GM19035 (cell line): Measurements from ENCODE around the gene KCMF1.

Experiments used
- ATAC-seq: cut with Tn5 transposase; IDR thresholded peaks from one replicate; pipeline ENCODE4 v1.9.1; 2021; ENCODE audit not compliant: unreplicated experiment

Gene KCMF1

GRCh38 chr2:84956334-84957297, 14.3 kb upstream of the KCMF1 start:
- ATAC-seq: no peak

GRCh38 chr2:84957771-84958134, 13.2 kb upstream of the KCMF1 start:
- no peak for ATAC-seq

GRCh38 chr2:84958135-84959059, 12.6 kb upstream of the KCMF1 start:
- ATAC-seq: no peak

- no peak for ATAC-seq
Measured at GRCh38 chr2:84959095-84959565, 11.8 kb upstream of the KCMF1 start.

- ATAC-seq: no peak
Measured at GRCh38 chr2:84959566-84960506, 11.1 kb upstream of the KCMF1 start.

GRCh38 chr2:84962917-84963316, 8.0 kb upstream of the KCMF1 start:
- no peak for ATAC-seq

DNA sequence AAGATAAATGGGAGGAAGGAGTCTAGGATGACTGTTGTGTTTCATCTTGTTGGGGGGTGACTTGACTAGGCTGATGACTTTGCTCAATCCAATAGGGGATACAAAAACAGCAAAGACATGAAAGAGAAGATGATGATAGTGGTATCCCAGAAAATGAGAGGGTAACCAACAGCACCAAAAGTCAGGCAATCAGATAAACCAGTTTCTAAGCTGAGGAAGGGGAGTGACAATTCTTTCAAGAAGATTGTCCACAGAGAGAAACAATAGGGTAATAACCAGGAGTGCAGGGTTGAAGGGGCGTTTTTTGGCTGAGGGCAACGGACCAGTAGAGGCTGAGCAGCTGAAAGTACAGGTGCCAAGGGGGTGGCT, 7.7 kb upstream of the KCMF1 start:
- no peak for ATAC-seq

GRCh38 chr2:84963692-84964405, 7.1 kb upstream of the KCMF1 start:
- no peak for ATAC-seq

DNA sequence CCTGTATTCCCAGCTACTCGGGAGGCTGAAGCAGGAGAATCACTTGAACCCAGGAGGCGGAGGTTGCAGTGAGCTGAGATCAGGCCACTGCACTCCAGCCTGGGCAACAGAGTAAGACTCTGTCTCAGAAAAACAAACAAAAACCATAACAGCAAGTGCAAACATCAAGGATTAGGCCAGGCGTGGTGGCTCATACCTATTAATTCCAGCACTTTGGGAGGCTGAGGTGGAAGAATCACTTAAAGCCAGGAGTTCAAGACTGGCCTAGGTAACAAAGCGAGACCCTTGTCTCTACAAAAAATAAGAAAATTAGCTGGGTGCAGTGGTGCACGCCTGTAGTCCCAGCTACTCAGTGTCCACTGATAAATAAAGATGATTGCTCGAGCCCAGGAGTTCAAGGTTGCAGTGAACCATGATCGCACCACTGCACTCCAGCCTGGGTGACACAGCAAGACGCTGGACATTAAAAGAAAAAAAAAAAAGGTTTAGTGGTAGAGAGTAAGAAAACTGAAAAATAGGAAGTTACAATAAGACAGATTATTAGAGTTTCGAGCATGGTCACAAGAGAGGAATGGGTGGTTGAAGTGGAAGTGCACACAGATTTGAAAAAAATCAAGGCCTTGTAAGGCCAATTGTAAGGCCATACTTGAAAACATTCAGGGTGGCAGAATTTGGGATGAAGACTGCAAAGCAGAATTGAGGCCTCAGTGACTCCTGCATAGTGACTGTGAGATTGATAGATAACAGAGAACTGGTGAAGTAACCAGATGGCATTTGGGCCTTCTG, 6.4 kb upstream of the KCMF1 start:
- ATAC-seq: no peak

- no peak for ATAC-seq
Measured at GRCh38 chr2:84965192-84965516, 5.8 kb upstream of the KCMF1 start.

DNA sequence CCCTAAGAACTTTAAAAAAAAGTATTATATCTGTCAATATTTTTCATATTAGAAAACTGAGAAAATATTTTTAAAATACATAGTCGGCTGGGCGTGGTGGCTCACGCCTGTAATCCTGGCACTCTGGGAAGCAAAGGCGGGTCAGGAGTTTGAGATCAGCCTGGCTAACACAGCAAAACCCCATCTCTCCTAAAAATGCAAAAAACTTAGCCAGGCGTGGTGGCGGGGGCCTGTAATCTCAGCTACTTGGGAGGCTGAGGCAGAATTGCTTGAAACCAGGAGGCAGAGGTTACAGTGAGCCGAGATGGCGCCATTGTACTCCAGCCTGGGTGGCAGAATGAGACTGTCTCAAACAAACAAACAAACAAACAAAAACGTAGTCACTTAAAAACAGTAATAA, 5.1 kb upstream of the KCMF1 start:
- no peak for ATAC-seq

DNA sequence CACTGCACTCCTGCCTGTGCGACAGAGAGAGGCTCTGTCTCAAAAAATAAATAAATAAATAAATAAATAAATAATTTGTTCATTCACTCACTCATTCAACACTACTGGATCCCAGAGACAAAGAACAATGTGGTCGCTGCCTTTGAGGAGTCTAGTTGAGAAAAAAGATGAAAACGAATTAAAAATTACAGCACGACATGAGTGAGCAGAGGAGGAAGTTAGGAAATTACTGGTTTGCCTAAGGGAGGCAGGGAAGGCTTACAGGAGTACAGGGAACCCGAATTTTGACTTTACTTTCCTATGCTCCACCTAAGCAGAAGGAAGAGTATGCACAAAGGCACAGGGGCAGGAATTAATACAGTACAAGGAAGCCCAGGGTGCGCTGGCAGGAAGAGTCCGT, 4.2 kb upstream of the KCMF1 start:
- ATAC-seq: no peak

- ATAC-seq: no peak
Measured at GRCh38 chr2:84969511-84970209, 1.3 kb upstream of the KCMF1 start.

GRCh38 chr2:84970210-84970867, 622 bp upstream of the KCMF1 start:
- peak; percentile 47 for ATAC-seq

DNA sequence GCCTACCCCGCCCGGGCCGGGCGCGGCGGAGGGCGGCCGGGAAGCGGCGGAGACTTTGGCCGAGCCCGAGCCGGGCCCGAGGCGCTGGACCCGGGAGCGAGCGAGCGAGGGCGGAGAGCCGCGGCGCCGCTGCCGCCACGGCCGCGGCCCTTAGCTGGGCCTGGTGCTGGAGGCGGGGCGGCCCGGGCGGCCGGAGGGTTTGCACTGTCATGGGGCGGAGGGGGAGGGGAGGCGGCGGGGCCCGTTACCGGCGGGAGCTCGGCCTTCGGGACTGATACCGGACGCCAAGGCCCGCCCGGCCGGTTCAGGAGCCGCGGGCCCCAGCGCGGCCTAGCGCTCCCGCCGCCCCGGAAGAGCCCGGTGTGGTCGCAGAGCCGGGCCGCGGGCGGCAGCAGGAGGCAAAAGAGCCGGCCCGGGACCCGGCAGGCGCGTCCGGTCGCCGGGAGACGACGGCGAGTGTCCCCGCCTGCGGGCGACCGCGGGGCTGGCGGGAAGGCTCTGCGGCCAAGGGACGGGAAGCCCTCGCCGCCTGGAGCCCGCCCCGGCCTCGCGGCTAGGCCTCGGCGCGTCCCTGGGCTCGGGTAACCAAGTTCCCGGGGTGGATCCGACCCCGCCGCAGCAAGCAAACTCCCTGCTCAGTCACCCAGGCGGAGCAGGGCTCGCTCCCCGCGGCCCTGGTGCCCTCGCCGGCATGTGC, 697 bp downstream of the KCMF1 start:
- ATAC-seq: peak; percentile 38

DNA sequence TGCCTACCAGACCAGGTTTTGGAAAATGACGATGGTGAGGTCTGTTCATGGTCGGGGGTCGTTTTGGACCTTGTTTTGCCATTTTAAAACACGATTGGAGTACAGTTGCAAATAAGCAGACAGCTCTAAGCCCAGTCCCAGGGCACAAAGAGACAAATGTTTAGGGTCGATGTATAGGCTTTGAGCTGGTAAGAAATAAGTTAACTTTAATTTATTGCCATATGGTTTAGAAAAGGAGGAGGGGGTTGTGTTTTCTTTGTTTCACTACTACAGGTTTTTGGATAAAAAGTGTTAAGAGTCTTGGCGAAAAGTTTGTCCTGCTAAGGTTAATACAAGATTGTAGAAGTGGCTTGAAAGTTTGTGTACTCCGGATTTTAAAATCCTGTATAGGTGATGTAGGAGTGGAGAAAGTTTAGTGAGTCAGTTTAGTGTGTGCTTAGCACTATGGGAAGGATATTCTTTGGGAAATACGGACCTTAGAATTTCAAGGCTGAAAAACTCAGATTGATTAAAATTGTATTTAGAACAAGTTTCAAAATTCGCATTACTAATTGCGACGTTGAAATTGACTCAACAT, 1.3 kb downstream of the KCMF1 start:
- no peak for ATAC-seq

DNA sequence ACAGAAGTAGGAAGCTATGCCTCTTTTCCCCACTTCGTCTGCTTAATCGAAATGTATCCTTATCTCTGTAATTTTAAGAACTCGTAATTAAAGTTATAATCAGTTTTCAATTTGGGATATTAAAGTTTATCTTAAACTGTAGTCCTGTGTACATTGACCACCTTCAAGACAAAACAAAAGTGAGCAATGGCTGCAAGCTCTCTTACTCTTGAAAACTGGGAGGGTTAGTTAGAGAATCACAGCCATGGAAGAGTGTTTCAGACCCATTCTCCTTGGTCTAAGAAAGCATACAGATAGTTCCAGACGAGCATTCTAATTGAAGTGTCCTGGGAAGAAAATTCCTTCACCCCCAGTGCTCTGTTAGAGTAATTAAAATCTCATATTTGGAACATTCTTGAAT, 2.0 kb downstream of the KCMF1 start:
- no peak for ATAC-seq
